ENCODE data around the gene PTPN5.

PTPN5 gene

GRCh38 chr11:18704045-18704645, 87.5 kb downstream of the PTPN5 start:
- WGBS, 2 experiments: 91 to 92% methylated on average over 5 of the region's 5 CpGs
- H3K27me3 ChIP-seq (ENCODE audit: control insufficient read depth, insufficient read depth, low read length, poor library complexity, severe bottlenecking): peaks cover 33% of the 10 kb centered on the region
- no peaks in the 10 kb centered on the region for H3K36me3 ChIP-seq (ENCODE audit: control insufficient read depth, insufficient read depth, low read length)
- H3K27ac ChIP-seq (ENCODE audit: insufficient read depth, low read depth, low read length, poor library complexity, severe bottlenecking): no peak overlapping the region
- H3K4me3 ChIP-seq (ENCODE audit: insufficient read depth, low read depth, low read length): no peak overlapping the region
- no peaks in the 10 kb centered on the region for H3K4me1 ChIP-seq (ENCODE audit: control insufficient read depth, insufficient read depth, low read length)
- H3K9me3 ChIP-seq (ENCODE audit: control insufficient read depth, low read length): no peaks in the 10 kb centered on the region

GRCh38 chr11:18703001-18703763, 88.4 kb downstream of the PTPN5 start:
- H3K36me3 ChIP-seq (ENCODE audit: control insufficient read depth, insufficient read depth, low read length): no peaks in the 10 kb centered on the region
- WGBS, 2 experiments: 46 to 48% methylated on average over 2 of the region's 2 CpGs
- no peak overlapping the region for H3K27ac ChIP-seq (ENCODE audit: insufficient read depth, low read depth, low read length, poor library complexity, severe bottlenecking)
- no peaks in the 10 kb centered on the region for H3K4me1 ChIP-seq (ENCODE audit: control insufficient read depth, insufficient read depth, low read length)
- peaks cover 36% of the 10 kb centered on the region for H3K27me3 ChIP-seq (ENCODE audit: control insufficient read depth, insufficient read depth, low read length, poor library complexity, severe bottlenecking)
- no peak overlapping the region for H3K4me3 ChIP-seq (ENCODE audit: insufficient read depth, low read depth, low read length)
- no peaks in the 10 kb centered on the region for H3K9me3 ChIP-seq (ENCODE audit: control insufficient read depth, low read length)

GRCh38 chr11:18701614-18702216, 89.9 kb downstream of the PTPN5 start:
- no peaks in the 10 kb centered on the region for H3K9me3 ChIP-seq (ENCODE audit: control insufficient read depth, low read length)
- no peaks in the 10 kb centered on the region for H3K4me1 ChIP-seq (ENCODE audit: control insufficient read depth, insufficient read depth, low read length)
- no peaks in the 10 kb centered on the region for H3K36me3 ChIP-seq (ENCODE audit: control insufficient read depth, insufficient read depth, low read length)
- 87 to 89% methylated on average over 17 of the region's 17 CpGs for WGBS, 2 experiments
- H3K27ac ChIP-seq (ENCODE audit: insufficient read depth, low read depth, low read length, poor library complexity, severe bottlenecking): no peak overlapping the region
- no peak overlapping the region for H3K4me3 ChIP-seq (ENCODE audit: insufficient read depth, low read depth, low read length)
- peaks cover 49% of the 10 kb centered on the region for H3K27me3 ChIP-seq (ENCODE audit: control insufficient read depth, insufficient read depth, low read length, poor library complexity, severe bottlenecking)

- Histone ChIP-seq H3K4me3 (ENCODE audit: insufficient read depth, low read depth, low read length) (no peak overlapping the region), H3K4me1 (ENCODE audit: control insufficient read depth, insufficient read depth, low read length) (no peaks in the 10 kb centered on the region), H3K9me3 (ENCODE audit: control insufficient read depth, low read length) (no peaks in the 10 kb centered on the region), H3K27ac (ENCODE audit: insufficient read depth, low read depth, low read length, poor library complexity, severe bottlenecking) (no peak overlapping the region), H3K27me3 (ENCODE audit: control insufficient read depth, insufficient read depth, low read length, poor library complexity, severe bottlenecking) (peaks cover 46% of the 10 kb centered on the region), H3K36me3 (ENCODE audit: control insufficient read depth, insufficient read depth, low read length) (no peaks in the 10 kb centered on the region)
- WGBS, 2 experiments: 89 to 91% methylated on average over 7 of the region's 7 CpGs
Measured at GRCh38 chr11:18700872-18701271, 90.7 kb downstream of the PTPN5 start.

GRCh38 chr11:18700375-18700774, 91.2 kb downstream of the PTPN5 start:
- no peak overlapping the region for H3K4me3 ChIP-seq (ENCODE audit: insufficient read depth, low read depth, low read length)
- peaks cover 42% of the 10 kb centered on the region for H3K27me3 ChIP-seq (ENCODE audit: control insufficient read depth, insufficient read depth, low read length, poor library complexity, severe bottlenecking)
- 56 to 67% methylated on average over 1 of the region's 1 CpG for WGBS, 2 experiments
- no peaks in the 10 kb centered on the region for H3K4me1 ChIP-seq (ENCODE audit: control insufficient read depth, insufficient read depth, low read length)
- H3K9me3 ChIP-seq (ENCODE audit: control insufficient read depth, low read length): no peaks in the 10 kb centered on the region
- no peak overlapping the region for H3K27ac ChIP-seq (ENCODE audit: insufficient read depth, low read depth, low read length, poor library complexity, severe bottlenecking)
- H3K36me3 ChIP-seq (ENCODE audit: control insufficient read depth, insufficient read depth, low read length): no peaks in the 10 kb centered on the region

GRCh38 chr11:18699848-18700261, 91.7 kb downstream of the PTPN5 start:
- no peak overlapping the region for H3K4me3 ChIP-seq (ENCODE audit: insufficient read depth, low read depth, low read length)

GRCh38 chr11:18699269-18699596, 92.4 kb downstream of the PTPN5 start:
- Histone ChIP-seq H3K27ac (ENCODE audit: insufficient read depth, low read depth, low read length, poor library complexity, severe bottlenecking) (no peak overlapping the region), H3K9me3 (ENCODE audit: control insufficient read depth, low read length) (no peaks in the 10 kb centered on the region), H3K27me3 (ENCODE audit: control insufficient read depth, insufficient read depth, low read length, poor library complexity, severe bottlenecking) (peaks cover 43% of the 10 kb centered on the region), H3K4me3 (ENCODE audit: insufficient read depth, low read depth, low read length) (peak overlapping the region; percentile 66), H3K36me3 (ENCODE audit: control insufficient read depth, insufficient read depth, low read length) (no peaks in the 10 kb centered on the region), H3K4me1 (ENCODE audit: control insufficient read depth, insufficient read depth, low read length) (no peaks in the 10 kb centered on the region)
- 12 to 15% methylated on average over 9 of the region's 9 CpGs for WGBS, 2 experiments

More at GRCh38 chr11:18699848-18700261, 91.7 kb downstream of the PTPN5 start:
- H3K27ac ChIP-seq (ENCODE audit: insufficient read depth, low read depth, low read length, poor library complexity, severe bottlenecking): no peak overlapping the region
- H3K36me3 ChIP-seq (ENCODE audit: control insufficient read depth, insufficient read depth, low read length): no peaks in the 10 kb centered on the region
- peaks cover 43% of the 10 kb centered on the region for H3K27me3 ChIP-seq (ENCODE audit: control insufficient read depth, insufficient read depth, low read length, poor library complexity, severe bottlenecking)
- 72 to 77% methylated on average over 3 of the region's 3 CpGs for WGBS, 2 experiments
- H3K9me3 ChIP-seq (ENCODE audit: control insufficient read depth, low read length): no peaks in the 10 kb centered on the region
- H3K4me1 ChIP-seq (ENCODE audit: control insufficient read depth, insufficient read depth, low read length): no peaks in the 10 kb centered on the region

- Histone ChIP-seq H3K27ac (ENCODE audit: insufficient read depth, low read depth, low read length, poor library complexity, severe bottlenecking) (no peak within 1 kb of the TSS), H3K4me1 (ENCODE audit: control insufficient read depth, insufficient read depth, low read length) (no peaks in the 10 kb centered on the region), H3K36me3 (ENCODE audit: control insufficient read depth, insufficient read depth, low read length) (no peaks in the 10 kb centered on the region), H3K4me3 (ENCODE audit: insufficient read depth, low read depth, low read length) (peak within 1 kb of the TSS; percentile 66), H3K27me3 (ENCODE audit: control insufficient read depth, insufficient read depth, low read length, poor library complexity, severe bottlenecking) (peaks cover 43% of the 10 kb centered on the region), H3K9me3 (ENCODE audit: control insufficient read depth, low read length) (no peaks in the 10 kb centered on the region)
- WGBS, 2 experiments: 3% methylated on average over 98 of the region's 98 CpGs
Measured at GRCh38 chr11:18698341-18699268, 93.0 kb downstream of the PTPN5 start, which contains the start of gene TMEM86A. Gene TMEM86A, plus strand, starts transcription at chr11:18698779. Its CDS starts 108 bp downstream, at chr11:18698887.

- Histone ChIP-seq H3K9me3 (ENCODE audit: control insufficient read depth, low read length) (no peaks in the 10 kb centered on the region), H3K36me3 (ENCODE audit: control insufficient read depth, insufficient read depth, low read length) (no peaks in the 10 kb centered on the region), H3K27me3 (ENCODE audit: control insufficient read depth, insufficient read depth, low read length, poor library complexity, severe bottlenecking) (peaks cover 43% of the 10 kb centered on the region), H3K27ac (ENCODE audit: insufficient read depth, low read depth, low read length, poor library complexity, severe bottlenecking) (no peak overlapping the region), H3K4me1 (ENCODE audit: control insufficient read depth, insufficient read depth, low read length) (no peaks in the 10 kb centered on the region), H3K4me3 (ENCODE audit: insufficient read depth, low read depth, low read length) (no peak overlapping the region)
- 94 to 98% methylated on average over 4 of the region's 4 CpGs for WGBS, 2 experiments
Measured at GRCh38 chr11:18697576-18697975, 94.0 kb downstream of the PTPN5 start.
